H1 (cell line): ENCODE results near the gene SNHG17. TPM values are rescaled to one million over a fixed set of nuclear protein-coding genes. Genes with fewer than 3 reads are reported as not detected.

Source experiments
- CEBPB ChIP-seq: IDR thresholded peaks from 2 replicates; pipeline ENCODE4 v1.6.1; 2012; ENCODE audit warnings: low read depth, low read length
- CTBP2 ChIP-seq: IDR thresholded peaks from 2 replicates; pipeline ENCODE4 v1.7.0; 2011; ENCODE audit warnings: borderline replicate concordance, mild to moderate bottlenecking, moderate library complexity, mixed read lengths, low read length; ENCODE audit not compliant: insufficient read depth, insufficient read length
- EZH2 ChIP-seq: fragments of 200-600 bp; sonication (generic); IDR thresholded peaks from 2 replicates; pipeline ENCODE4 v1.7.1; 2012; ENCODE audit warnings: low read depth, mild to moderate bottlenecking, moderate library complexity, low read length, inconsistent platforms; ENCODE audit not compliant: severe bottlenecking
- JUND ChIP-seq: IDR thresholded peaks from 2 replicates; pipeline ENCODE4 v1.6.1; 2011; ENCODE audit warnings: mild to moderate bottlenecking, improper control_type of control experiment, low read length
- KDM4A ChIP-seq: IDR thresholded peaks from one replicate; pipeline ENCODE4 v1.7.1; 2012; ENCODE audit warnings: low read depth, mild to moderate bottlenecking, moderate library complexity, low read length, inconsistent platforms; ENCODE audit not compliant: severe bottlenecking
- KDM5A ChIP-seq: fragments of 200-600 bp; IDR thresholded peaks from 2 replicates; pipeline ENCODE4 v1.7.1; 2012; ENCODE audit warnings: mild to moderate bottlenecking, low read length, inconsistent platforms, mixed read lengths
- MAFK ChIP-seq: IDR thresholded peaks from 2 replicates; pipeline ENCODE4 v1.6.1; 2012; ENCODE audit warnings: low read depth, mild to moderate bottlenecking, improper control_type of control experiment, low read length
- RXRA ChIP-seq: IDR thresholded peaks from 2 replicates; pipeline ENCODE4 v1.6.1; 2011; ENCODE audit warnings: low read depth, mild to moderate bottlenecking, low read length, moderate library complexity; ENCODE audit not compliant: insufficient read depth
- TAF7 ChIP-seq: optimal IDR thresholded peaks from 2 replicates; pipeline ENCODE3; 2011; ENCODE audit warnings: low read depth, mild to moderate bottlenecking, inconsistent platforms, low read length, moderate library complexity, borderline replicate concordance
- polyA plus RNA-seq, 7 experiments: library from polyadenylated mRNA; depleted of rRNA in 3 of 7; stranded (reverse) in 5 of 7; unstranded in 2 of 7; fragments of >200 nt in 5 of 7; fragments of 200-250 nt in 2 of 7; gene quantifications; 1 replicate in 5 of 7; 2 replicates in 1 of 7; 4 replicates in 1 of 7; pipeline versions ENCODE4 v1.2.1 to v1.2.3, GENCODE V29; 2011 to 2013; ENCODE audit warnings: missing spikeins in 2 of 7, mixed read lengths in 2 of 7
- total RNA-seq: library from RNA; stranded (reverse); fragmentation: NEBNext Ultra II Directional; extraction: Animal tissue kit (Norgen Biotek cat#: 25700); gene quantifications from 2 replicates; pipeline ENCODE4 v1.2.1, GENCODE V29; 2021
- TF ChIP-seq, protein P1 (sequence below): fragments of 300-600 bp; sonication (generic); IDR thresholded peaks from 2 replicates; pipeline ENCODE4 v1.7.1; 2012; ENCODE audit warnings: low read length, moderate library complexity, mild to moderate bottlenecking, inconsistent platforms; ENCODE audit not compliant: insufficient replicate concordance
- TF ChIP-seq, protein P2 (sequence below): IDR thresholded peaks from 2 replicates; pipeline ENCODE4 v1.6.1; 2012; ENCODE audit warnings: inconsistent platforms

SNHG17 gene
- total and polyA plus RNA-seq, 2 of the 8 experiments (the other 6 are each of a cell fraction or from before 2014, with no cell fraction given) = 59.4 to 59.8 TPM

DNA sequence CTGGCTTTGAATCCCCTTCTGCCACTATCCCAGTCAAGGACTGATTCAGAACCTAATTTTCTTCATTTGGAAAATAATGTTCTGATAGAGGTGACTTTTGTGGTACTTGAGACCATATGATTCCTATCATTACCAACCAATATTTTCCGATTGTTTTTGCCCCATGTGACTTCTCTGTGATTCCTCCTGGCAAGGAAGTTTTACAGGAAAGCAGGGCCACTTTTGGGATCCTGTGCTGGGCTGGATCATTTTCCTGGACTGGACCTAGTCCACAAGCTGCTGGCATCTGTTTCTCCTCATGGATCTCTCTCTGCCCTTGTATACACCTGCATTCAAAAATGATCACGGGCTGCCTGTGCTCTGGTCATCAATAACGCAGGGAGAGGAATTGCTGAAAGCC, 13.9 kb upstream of the SNHG17 start (continued):
- TF ChIP-seq, protein P1, sequence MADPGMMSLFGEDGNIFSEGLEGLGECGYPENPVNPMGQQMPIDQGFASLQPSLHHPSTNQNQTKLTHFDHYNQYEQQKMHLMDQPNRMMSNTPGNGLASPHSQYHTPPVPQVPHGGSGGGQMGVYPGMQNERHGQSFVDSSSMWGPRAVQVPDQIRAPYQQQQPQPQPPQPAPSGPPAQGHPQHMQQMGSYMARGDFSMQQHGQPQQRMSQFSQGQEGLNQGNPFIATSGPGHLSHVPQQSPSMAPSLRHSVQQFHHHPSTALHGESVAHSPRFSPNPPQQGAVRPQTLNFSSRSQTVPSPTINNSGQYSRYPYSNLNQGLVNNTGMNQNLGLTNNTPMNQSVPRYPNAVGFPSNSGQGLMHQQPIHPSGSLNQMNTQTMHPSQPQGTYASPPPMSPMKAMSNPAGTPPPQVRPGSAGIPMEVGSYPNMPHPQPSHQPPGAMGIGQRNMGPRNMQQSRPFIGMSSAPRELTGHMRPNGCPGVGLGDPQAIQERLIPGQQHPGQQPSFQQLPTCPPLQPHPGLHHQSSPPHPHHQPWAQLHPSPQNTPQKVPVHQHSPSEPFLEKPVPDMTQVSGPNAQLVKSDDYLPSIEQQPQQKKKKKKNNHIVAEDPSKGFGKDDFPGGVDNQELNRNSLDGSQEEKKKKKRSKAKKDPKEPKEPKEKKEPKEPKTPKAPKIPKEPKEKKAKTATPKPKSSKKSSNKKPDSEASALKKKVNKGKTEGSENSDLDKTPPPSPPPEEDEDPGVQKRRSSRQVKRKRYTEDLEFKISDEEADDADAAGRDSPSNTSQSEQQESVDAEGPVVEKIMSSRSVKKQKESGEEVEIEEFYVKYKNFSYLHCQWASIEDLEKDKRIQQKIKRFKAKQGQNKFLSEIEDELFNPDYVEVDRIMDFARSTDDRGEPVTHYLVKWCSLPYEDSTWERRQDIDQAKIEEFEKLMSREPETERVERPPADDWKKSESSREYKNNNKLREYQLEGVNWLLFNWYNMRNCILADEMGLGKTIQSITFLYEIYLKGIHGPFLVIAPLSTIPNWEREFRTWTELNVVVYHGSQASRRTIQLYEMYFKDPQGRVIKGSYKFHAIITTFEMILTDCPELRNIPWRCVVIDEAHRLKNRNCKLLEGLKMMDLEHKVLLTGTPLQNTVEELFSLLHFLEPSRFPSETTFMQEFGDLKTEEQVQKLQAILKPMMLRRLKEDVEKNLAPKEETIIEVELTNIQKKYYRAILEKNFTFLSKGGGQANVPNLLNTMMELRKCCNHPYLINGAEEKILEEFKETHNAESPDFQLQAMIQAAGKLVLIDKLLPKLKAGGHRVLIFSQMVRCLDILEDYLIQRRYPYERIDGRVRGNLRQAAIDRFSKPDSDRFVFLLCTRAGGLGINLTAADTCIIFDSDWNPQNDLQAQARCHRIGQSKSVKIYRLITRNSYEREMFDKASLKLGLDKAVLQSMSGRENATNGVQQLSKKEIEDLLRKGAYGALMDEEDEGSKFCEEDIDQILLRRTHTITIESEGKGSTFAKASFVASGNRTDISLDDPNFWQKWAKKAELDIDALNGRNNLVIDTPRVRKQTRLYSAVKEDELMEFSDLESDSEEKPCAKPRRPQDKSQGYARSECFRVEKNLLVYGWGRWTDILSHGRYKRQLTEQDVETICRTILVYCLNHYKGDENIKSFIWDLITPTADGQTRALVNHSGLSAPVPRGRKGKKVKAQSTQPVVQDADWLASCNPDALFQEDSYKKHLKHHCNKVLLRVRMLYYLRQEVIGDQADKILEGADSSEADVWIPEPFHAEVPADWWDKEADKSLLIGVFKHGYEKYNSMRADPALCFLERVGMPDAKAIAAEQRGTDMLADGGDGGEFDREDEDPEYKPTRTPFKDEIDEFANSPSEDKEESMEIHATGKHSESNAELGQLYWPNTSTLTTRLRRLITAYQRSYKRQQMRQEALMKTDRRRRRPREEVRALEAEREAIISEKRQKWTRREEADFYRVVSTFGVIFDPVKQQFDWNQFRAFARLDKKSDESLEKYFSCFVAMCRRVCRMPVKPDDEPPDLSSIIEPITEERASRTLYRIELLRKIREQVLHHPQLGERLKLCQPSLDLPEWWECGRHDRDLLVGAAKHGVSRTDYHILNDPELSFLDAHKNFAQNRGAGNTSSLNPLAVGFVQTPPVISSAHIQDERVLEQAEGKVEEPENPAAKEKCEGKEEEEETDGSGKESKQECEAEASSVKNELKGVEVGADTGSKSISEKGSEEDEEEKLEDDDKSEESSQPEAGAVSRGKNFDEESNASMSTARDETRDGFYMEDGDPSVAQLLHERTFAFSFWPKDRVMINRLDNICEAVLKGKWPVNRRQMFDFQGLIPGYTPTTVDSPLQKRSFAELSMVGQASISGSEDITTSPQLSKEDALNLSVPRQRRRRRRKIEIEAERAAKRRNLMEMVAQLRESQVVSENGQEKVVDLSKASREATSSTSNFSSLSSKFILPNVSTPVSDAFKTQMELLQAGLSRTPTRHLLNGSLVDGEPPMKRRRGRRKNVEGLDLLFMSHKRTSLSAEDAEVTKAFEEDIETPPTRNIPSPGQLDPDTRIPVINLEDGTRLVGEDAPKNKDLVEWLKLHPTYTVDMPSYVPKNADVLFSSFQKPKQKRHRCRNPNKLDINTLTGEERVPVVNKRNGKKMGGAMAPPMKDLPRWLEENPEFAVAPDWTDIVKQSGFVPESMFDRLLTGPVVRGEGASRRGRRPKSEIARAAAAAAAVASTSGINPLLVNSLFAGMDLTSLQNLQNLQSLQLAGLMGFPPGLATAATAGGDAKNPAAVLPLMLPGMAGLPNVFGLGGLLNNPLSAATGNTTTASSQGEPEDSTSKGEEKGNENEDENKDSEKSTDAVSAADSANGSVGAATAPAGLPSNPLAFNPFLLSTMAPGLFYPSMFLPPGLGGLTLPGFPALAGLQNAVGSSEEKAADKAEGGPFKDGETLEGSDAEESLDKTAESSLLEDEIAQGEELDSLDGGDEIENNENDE = no peak
- no peak for TF ChIP-seq KDM5A
- no peak for TF ChIP-seq CTBP2
- TF ChIP-seq MAFK = no peak
- no peak for TF ChIP-seq KDM4A
- TF ChIP-seq CEBPB = no peak
- TF ChIP-seq TAF7 = no peak
- TF ChIP-seq JUND = no peak
- no peak for TF ChIP-seq EZH2
- TF ChIP-seq, protein P2, sequence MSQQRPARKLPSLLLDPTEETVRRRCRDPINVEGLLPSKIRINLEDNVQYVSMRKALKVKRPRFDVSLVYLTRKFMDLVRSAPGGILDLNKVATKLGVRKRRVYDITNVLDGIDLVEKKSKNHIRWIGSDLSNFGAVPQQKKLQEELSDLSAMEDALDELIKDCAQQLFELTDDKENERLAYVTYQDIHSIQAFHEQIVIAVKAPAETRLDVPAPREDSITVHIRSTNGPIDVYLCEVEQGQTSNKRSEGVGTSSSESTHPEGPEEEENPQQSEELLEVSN = no peak
- no peak for TF ChIP-seq RXRA
